HG03108 (cell line): ENCODE data around the gene RPL10.
"Not testable (repeated sequence)": the region's sequence is repeated elsewhere in the genome, so short reads cannot be mapped to it uniquely, and the experiment has no call there.

Experiments used
- ATAC-seq: cut with Tn5 transposase; IDR thresholded peaks from one replicate; pipeline ENCODE4 v1.9.1; 2021; ENCODE audit warnings: moderate library complexity; ENCODE audit not compliant: unreplicated experiment

RPL10 gene

DNA sequence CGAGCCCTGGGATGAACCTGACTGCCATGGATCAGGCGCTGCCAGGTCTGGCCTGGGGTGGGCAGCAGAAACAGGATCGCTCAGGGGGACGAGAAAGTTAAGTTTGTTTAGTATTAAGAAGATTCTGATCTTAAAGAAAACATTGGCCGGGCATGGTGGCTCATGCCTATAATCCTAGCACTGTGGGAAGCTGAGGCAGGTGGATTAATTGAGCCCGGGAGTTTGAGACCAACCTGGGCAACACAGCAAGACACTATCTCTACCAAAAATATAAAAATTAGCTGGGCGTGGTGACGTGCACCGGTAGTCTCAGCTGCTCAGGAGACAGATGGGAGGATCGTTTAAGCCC is 23.0 kb upstream of the RPL10 start:
- ATAC-seq, result no peak

- ATAC-seq, result no peak
These were observed 21.4 kb upstream of the RPL10 start for GRCh38 chrX:154376774-154377173.

DNA sequence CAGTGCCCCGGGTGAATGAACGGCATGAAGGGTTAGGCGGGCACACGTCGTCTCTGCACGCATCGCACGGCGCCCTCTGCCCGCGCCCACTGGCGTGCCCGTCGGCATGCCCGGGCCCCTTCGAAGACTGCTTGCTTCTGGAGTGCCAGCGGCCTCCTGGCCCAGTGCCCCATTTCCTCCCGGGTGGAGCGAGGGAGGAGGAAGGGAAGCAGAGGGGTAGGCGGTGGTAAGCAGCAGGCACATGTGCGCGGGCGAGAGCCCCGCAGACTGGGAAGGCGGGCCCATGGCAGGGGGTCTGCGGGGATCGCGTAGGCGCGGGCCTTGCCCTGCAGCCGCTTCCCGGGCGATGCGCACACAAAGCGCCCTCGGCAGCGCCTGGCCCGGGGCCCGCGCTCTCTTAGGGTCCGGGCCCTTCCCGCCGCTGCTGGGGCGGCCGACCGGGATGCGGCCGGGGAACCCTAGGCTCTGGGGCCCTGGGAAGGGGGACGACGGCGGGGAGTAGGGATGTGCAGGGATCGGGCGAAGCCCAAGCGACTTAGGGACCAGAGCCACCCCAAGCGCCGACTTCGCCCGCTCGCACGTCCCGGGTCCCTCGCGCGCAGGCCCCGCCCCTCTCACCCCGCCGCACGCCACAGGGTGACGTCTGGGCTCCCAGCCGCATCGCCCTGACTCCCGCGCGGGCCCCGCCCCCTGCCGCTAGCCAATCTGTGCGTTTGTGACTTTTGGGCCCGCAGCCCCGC is 19.9 kb upstream of the RPL10 start:
- ATAC-seq, result peak; percentile 2

- ATAC-seq, result peak; percentile 76
These were observed 19.2 kb upstream of the RPL10 start, which contains the start of gene EMD for GRCh38 chrX:154378799-154379568. EMD (plus strand) TSS chrX:154379295; CDS start chrX:154379485, 190 bp downstream.

DNA sequence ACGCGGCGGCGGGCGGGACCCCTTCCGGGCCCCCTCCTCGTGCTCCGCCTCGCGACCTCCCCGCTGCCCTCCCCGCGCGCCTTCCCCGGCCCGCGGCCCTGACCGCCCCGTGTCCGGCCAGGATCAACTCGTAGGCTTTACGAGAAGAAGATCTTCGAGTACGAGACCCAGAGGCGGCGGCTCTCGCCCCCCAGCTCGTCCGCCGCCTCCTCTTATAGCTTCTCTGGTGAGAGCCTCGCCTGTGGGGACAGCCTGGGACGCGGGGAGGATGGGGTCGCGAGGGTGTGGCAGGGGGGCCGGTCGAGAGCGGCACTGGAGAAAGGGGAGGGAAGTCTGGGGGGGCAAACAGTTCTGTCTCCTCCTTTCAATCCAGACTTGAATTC is 18.6 kb upstream of the RPL10 start:
- ATAC-seq, result no peak

- no peak for ATAC-seq
These were observed 18.0 kb upstream of the RPL10 start for GRCh38 chrX:154380153-154380552.

GRCh38 chrX:154380787-154381186 is 17.4 kb upstream of the RPL10 start:
- ATAC-seq, result no peak

- ATAC-seq, result no peak
These were observed 16.9 kb upstream of the RPL10 start for GRCh38 chrX:154381271-154381670.

- ATAC-seq, result no peak
These were observed 15.6 kb upstream of the RPL10 start for GRCh38 chrX:154382483-154383069.

DNA sequence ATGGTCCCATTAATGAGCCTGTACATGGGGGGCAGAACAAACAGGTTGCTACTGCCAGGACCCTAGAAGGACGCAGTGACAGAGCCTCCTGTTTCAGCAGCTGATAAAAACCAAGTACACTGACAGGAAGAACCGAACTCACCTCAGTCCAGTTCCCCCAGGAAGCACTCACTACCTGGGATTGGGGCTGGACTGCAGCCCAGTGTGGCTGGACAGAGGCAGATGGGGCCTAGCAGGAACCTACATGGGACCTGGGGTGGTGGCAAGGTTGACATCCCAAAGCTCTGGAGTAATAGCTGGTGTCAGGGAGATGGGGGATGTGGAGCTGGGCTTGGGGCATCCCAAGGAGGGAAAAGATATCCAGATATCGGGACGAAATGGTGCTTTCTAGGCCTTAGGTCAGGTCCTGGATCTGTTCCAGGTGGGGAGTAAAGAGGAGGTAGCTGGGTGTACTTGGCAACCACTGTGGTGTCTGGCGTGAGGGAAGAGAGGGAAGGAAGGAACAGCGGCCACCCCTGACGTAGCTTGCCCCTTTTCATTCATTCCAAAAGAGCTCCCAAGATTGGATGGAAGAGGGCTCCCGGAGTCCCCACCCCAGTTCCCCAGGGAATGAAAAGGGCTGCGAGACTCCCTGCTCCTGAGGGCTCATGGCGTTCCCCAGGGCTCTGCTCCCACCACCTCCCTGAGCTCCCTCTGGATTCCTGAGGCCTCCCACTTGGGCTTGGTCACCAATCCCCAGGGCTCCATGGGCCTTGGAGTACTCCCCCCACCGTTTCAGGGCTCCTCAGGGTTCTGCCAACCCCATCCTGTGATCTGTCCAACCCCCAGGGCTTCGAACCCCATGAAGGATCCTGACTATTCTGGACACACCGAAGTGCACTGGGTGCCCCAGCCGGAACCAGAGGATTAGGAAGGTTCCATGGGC is 14.6 kb upstream of the RPL10 start:
- no peak for ATAC-seq

- no peak for ATAC-seq
These were observed 13.8 kb upstream of the RPL10 start for GRCh38 chrX:154384284-154384892.

DNA sequence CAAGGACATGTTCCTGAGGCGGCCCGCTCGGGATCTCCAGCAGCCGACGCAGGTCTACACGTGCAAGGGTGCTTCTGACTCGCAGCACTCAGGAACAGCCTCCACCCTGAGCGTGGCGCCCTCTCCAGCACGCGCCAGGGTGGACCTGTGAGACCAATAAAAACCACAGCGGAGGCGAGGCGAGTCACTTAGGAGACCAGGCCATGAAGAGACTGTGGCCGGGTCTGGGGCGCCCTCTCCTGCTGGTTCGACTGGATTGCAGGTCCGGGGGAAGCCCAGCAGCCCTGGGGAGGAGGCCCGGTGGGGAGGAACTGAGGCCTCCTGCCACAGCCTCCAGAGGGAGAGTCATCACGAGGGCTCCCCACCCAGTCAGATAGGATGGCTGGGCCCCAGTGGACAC is 10.1 kb upstream of the RPL10 start:
- not testable (repeated sequence) for ATAC-seq

DNA sequence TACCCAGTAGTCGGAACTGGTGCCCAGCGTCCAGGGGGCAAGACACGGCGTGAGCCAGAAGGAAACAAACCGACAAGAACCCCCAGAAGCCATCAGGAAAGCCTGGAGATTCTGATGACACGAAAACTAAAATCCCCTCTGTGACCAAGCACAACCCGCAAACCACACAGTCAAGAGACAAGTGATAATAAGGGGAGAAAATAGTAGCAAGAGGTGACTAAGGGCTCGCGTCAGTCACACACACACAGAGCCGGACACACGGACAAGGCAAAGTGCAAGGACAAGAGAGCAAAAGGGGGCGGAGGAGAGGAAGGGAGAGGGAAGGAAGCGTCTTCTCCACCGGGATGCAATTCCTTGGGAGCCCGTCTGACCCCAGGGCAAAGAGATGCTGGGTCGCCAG is 9.5 kb upstream of the RPL10 start:
- ATAC-seq, result not testable (repeated sequence)

GRCh38 chrX:154389812-154390747 is 8.1 kb upstream of the RPL10 start:
- ATAC-seq, result peak; percentile 65

DNA sequence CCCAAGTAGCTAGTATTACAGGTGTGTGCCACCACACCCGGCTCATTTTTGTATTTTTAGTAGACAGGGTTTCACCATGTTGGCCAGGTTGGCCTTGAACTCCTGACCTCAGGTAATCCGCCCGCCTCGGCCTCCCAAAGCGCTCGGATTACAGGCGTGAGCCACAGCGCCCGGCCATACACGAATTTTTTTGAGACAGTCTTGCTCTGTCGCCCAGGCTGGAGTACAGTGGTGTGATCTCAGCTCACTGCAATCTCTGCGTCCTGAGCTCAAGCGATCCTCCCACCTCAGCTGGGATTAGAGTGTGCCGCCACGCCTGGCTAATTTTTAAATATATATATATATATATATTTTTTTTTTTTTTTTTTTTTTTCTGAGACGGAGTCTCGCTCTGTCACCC is 1.8 kb upstream of the RPL10 start:
- not testable (repeated sequence) for ATAC-seq

- peak; percentile 36 for ATAC-seq
These were observed 947 bp upstream of the RPL10 start for GRCh38 chrX:154396973-154397887.

DNA sequence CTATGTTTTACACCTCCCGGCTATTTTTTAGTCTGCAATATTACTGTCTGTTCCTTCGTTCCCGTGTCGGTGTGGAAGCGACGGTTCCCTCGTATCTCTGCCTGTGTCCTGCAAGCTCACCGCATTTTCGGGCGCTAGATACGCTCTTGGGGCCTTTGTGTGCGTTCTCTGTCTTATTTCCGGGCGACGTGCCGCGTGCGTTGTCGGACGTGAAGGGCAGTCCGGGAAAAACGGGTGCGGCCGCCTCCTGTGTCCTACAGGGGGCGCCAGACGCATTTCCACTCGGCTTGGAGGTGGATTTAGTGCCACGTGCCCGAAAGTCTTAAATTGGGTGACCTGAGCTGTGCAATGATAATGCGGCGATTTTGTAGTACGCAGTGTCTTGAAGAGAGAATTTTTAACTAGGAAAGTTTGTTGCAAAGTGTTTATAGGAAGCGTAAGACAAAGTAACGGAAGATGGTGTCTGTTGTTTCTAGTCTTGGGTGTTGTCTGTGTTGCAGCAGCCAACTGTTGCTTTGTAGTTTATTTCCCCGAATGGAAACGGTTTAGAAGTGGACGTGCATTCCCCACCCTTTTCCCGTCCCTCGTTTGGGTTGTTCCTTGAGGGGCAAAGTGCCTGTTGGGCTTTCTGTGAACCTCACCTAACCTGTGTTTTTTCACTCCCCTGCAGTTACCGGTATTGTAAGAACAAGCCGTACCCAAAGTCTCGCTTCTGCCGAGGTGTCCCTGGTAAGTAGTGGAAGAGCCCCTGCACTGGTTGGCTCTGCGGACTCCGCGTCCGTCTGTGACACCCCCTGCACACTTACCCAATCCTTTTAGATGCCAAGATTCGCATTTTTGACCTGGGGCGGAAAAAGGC is 720 bp downstream of the RPL10 start:
- ATAC-seq, result no peak
